Stimulated activated CD8-positive, alpha-beta memory T cell treated with anti-CD3 and anti-CD28 coated beads, Interleukin-15, amount 100 ng/mL, for 4 hours (primary cell): ENCODE results near the gene GTF3C4.

Experiments used
- DNase-seq, 2 donors: peaks; one replicate each; pipeline ENCODE4 v3.0.0-alpha.2; 2020; ENCODE audit warnings: low read depth in 2 of 2

GTF3C4 gene

DNA sequence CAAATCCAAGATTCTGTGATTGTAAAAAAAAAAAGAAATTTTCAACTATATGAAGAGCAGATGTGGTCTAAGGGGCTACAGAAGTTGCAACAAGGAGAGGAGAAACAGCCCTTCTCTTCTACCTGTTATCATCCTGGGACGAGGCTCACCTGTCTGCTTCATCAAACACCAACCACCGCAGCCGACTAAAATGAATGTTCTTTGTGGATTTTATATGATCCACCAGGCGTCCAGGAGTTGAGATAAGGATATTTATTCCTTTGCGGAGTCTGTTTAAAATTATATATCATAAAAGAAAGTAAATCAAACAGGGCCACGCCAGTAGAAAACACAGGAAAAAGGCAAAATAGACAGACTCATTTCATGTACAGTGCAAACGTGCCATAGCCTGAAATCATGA, 22.0 kb upstream of the GTF3C4 start:
- DNase-seq = no peak

GRCh38 chr9:132648685-132649084, 21.6 kb upstream of the GTF3C4 start:
- no peak for DNase-seq

DNA sequence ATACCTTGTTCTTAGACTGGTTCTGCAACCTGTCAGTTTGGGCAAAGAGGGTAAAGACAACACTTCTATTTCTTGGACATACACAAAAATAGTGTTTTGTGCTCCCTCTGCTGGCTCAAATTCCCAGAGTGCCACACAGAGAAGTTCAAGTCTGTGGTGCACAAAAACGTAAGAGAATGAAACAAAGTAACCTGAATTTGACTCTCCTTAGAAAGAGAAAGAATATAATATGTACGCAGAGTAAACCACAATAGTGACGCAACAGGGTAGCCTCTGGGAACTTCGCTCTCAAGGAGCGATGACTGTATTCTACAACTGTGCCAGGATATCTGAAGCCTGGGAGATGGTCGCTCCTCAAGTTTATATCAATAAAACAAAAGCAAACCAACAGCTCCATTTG, 19.0 kb upstream of the GTF3C4 start:
- no peak for DNase-seq

GRCh38 chr9:132656299-132656698, 14.0 kb upstream of the GTF3C4 start:
- no peak for DNase-seq

GRCh38 chr9:132662152-132662945, 7.9 kb upstream of the GTF3C4 start:
- DNase-seq = no peak

- DNase-seq = no peak
Measured at GRCh38 chr9:132663117-132663516, 7.1 kb upstream of the GTF3C4 start.

DNA sequence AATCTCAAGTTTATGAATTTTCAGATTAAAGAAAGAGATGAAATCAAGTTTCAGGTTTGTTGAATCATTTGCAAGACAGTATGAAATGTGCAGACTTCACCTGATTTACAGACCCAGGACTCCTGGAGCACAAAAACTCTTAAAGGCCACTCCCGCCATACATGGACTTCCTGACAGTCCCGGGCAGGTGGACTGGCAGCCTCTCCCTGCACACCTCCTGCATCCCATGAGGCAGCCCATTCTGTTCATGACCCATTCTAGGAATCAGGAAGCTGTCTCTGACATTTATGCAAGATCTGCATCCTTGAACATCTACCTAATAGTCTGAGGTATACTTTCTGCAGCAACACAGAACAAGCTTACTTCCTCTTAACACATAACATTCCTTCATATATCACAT, 6.4 kb upstream of the GTF3C4 start:
- no peak for DNase-seq

DNA sequence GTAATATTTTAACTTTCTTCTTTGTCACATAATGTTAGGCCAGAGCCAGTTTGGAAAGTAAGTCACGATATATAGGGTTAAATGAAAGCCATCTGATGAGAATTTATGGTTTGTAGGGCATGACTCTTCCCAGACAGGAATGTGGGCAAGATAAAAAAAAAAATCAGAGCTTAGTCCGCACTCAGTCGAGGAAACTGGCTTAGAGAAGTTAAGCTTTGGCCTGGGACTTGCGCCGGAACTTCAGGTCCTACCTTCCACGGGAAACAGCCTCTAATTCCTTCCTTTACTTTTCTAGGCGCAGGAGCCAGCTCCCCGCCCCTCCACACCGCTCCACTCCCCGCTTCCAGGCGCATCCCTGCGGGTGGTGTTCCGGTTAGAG, 956 bp upstream of the GTF3C4 start:
- no peak for DNase-seq

DNA sequence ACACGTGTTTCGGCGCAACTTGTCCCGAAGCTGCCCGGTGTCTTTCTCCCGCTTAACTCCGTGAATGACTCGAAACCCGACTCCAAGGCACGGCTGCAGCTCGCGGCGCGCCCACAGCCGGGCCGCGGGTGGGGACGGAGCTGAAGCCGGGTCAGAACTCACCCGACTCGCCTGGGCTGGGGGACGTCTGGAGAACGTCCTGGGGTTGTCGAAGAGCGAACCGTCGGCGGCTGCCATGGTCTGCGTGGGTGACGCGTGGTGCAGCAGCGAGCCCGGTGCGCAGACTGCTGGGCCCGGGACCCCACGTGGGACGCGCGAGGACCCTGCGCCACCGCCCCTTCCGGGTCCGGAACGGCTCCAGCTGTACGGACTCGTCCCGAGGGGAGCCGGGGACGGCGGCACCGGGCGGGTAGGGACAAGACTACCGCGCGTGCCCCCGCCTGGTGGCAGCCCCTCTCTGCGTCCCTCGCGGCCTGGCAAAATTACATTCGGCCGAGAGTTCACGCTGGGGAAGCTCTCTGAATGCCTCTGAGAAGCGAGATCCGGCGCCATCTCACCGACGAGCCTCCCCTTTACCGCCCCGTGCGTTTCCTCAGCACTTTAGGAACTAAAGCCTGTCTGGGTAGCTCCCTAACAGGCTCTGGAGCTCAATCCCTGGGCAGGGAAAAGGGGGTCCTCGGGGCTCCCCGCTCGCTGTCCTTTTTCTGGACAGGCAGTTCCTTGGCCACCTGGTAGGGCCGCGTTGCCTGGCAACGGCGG, 387 bp upstream of the GTF3C4 start, which contains the start of gene DDX31:
DDX31 (minus strand) TSS at position 286 of the 759 bp plus-strand sequence; CDS start at position 237, 49 bp downstream.
- peak; percentile 80 to 81 for DNase-seq

GRCh38 chr9:132671620-132672412, 1.6 kb downstream of the GTF3C4 start:
- DNase-seq = no peak

GRCh38 chr9:132672413-132672690, 2.1 kb downstream of the GTF3C4 start:
- DNase-seq = no peak

GRCh38 chr9:132673355-132673754, 3.1 kb downstream of the GTF3C4 start:
- no peak for DNase-seq

DNA sequence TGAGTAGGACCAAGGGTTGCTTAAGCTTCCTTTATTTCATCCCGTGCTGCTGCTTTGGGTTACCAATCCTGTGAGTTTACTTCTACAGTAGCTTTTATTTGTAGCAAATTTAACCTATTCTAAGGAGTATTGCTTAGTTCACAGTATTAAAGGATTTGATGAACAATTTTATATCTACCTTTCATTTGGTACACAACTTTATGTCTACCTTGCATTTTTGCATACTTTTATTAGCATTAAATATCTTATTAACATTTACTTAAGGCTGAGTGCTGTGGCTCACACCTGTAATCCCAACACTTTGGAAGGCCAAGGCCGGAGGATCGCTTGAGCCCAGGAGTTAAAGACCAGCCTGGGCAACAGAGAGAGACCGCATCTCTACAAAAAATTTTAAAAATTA, 4.2 kb downstream of the GTF3C4 start:
- no peak for DNase-seq

- no peak for DNase-seq
Measured at GRCh38 chr9:132677976-132678375, 7.7 kb downstream of the GTF3C4 start.

GRCh38 chr9:132679946-132680625, 9.8 kb downstream of the GTF3C4 start:
- no peak for DNase-seq

- no peak for DNase-seq
Measured at GRCh38 chr9:132681561-132681960, 11.3 kb downstream of the GTF3C4 start.

- no peak for DNase-seq
Measured at GRCh38 chr9:132683873-132684272, 13.6 kb downstream of the GTF3C4 start.

DNA sequence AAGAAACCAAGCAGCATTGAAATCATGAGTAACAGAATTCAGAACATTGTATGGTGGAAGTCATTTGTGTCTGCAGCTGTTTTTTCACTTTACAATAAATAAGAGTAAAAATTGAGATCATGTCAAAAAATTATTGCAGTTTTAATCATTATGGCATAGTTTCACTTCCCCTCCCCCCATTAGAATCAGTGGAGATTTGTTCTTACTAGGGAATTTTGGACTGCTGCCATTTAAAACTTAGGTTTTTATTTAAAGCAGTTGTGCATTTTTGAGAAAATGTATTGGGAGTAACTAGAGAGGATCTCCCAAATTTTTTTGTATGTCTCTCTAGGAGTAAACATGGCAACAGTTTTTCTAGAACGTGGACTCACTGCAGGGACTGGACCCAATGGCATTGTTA, 20.4 kb downstream of the GTF3C4 start:
- no peak for DNase-seq

DNA sequence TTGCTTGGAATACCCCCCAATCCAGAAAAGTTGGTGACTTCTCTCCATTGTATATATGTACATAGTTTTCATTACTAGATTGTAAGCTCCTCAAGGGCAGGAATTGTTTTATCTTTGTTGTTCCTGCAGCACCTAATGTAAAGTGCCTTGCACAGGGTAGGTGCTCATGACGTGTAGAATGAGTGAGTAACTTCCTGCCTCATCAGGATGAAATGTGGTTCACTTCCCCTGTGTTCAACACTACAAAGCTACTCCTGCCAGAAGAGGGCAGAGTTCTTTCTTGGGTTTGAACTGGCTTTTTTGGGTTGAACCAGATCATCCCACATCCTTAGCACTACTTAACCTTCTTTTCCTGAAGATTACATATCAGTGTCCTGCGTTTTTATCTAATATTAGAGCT, 23.9 kb downstream of the GTF3C4 start:
- no peak for DNase-seq

DNA sequence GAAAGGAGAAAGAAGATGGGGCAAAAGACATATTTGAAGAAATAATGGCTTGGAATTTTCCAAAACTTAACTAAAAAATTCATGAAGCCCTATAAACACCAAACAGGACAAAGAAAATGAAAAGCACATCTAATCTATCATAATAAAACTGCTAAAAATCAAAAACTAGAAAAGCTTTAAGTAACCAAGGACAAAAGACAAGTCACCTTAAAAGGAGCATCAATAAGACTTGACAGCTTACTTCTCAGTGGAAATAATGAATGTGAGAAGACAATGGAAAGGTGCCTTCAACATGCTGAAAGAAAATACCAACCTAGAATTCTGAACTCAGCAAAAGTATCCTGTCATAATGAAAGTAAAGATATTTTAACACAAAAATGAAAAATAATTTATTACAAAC, 27.0 kb downstream of the GTF3C4 start:
- no peak for DNase-seq

DNA sequence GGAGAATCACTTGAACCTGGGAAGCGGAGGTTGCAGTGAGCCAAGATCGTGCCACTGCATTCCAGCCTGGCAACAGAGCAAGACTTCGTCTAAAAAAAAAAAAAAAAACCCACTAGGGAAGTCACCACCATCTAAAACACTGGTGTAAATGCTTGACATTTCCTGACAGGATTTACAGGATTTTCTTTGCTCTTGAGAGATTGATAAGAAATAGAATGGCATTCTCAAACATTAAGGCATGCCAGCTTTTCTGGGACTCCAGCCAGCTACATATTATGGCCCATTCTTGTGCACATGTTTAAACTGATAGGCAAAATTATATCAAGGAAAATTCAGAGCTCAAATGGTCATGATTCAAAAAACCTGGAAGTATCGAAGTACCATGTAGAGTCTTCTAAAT, 28.7 kb downstream of the GTF3C4 start:
- no peak for DNase-seq

- no peak for DNase-seq
Measured at GRCh38 chr9:132699956-132700355, 29.7 kb downstream of the GTF3C4 start.
